Measurements from ENCODE around the gene MLF2. TPM values are rescaled to one million over a fixed set of nuclear protein-coding genes. Genes with fewer than 3 reads are reported as not detected.

MLF2 gene
- total and polyA plus RNA-seq, 2 of the 13 experiments (the other 11 are each of a cell fraction or from before 2014, with no cell fraction given): 88.1 to 167 TPM

- TF ChIP-seq ATRX (CRISPR knock-in tag; IDR thresholded peaks at IDR 0.05; ENCODE audit: borderline replicate concordance) (no peak), DR1 (CRISPR knock-in tag; IDR thresholded peaks at IDR 0.05) (peak; percentile 93), ZNF281 (CRISPR knock-in tag; IDR thresholded peaks at IDR 0.05; ENCODE audit: borderline replicate concordance) (peak; percentile 61; the same call in 1 of the 2 replicates), ZBTB39 (CRISPR knock-in tag; IDR thresholded peaks at IDR 0.05) (peak; percentile 64; the same call in 1 of the 2 replicates), HNF4G (IDR thresholded peaks at IDR 0.05; ENCODE audit: borderline replicate concordance, low read depth, low read length) (no peak), HNF4G (CRISPR knock-in tag; IDR thresholded peaks at IDR 0.05; ENCODE audit: borderline replicate concordance, low read depth) (no peak), ZNF674 (CRISPR knock-in tag; IDR thresholded peaks at IDR 0.05; ENCODE audit: low read depth) (no peak), ZFP91 (CRISPR knock-in tag; IDR thresholded peaks at IDR 0.05; ENCODE audit: borderline replicate concordance) (peak; percentile 99), SMAD9 (CRISPR knock-in tag; IDR thresholded peaks at IDR 0.05) (0 out of 2 replicates have a peak, but pooled peaks have one; percentile 40), ZNF646 (CRISPR knock-in tag; IDR thresholded peaks at IDR 0.05) (no peak), ZNF275 (CRISPR knock-in tag; IDR thresholded peaks at IDR 0.05; ENCODE audit: borderline replicate concordance) (peak; percentile 84; the same call in 1 of the 2 replicates), ZNF354B (CRISPR knock-in tag; IDR thresholded peaks at IDR 0.05) (no peak)
These were observed 29.1 kb downstream of the MLF2 start, which contains the start of gene COPS7A (continued) for GRCh38 chr12:6723607-6724408.
